ENCODE measurements around the gene ELL2. TPM values are rescaled to one million over a fixed set of nuclear protein-coding genes. Genes with fewer than 3 reads are reported as not detected.

Gene ELL2
- total and polyA plus RNA-seq, 2 of the 13 experiments (the other 11 are each of a cell fraction or from before 2014, with no cell fraction given): 78.9 to 97.1 TPM

DNA sequence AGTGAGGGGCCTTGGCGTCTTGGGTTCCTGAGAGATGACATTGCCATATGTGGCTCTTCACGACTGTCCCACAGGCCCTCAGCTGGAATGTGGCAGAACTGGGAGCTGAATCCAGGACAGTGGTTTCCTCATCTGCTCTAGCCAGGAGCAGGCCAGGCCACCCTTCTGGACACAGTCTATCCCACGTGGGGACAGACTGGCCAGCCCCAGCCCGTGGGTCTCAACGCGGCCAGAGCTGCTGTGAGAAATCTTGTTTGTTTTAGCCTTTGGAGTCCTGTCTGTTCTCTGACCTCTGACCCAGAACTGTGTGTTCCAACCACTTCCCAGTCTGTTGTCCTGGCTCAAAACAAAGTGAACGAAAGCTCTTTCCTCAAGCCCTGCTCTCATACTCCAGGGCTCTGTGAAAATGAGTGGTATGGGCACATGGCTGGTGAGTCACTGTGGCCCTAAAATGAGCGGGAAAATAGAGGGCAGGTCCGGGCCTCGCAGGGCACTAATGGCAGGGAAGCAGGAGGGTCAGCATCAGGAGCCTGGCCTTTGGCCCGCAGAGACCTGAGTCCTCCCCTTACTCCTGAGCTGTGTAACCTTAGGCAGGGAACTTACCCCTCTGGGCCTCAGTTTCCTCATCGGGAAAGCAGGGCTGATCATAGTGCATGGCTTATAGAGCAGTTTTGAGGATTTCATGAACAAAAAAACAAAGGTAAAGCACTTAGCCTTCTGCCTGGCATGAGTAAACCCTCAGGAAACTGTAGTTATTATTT is 104.3 kb downstream of the ELL2 start (continued):
- peak; percentile 33; the same call in 1 of the 2 replicates for TF ChIP-seq USF2 (IDR thresholded peaks at IDR 0.05; ENCODE audit: low read depth, low read length)
- peak; percentile 69; the same call in 1 of the 2 replicates for TF ChIP-seq USF2 (CRISPR knock-in tag; IDR thresholded peaks at IDR 0.05; ENCODE audit: borderline replicate concordance)
- TF ChIP-seq, protein P1, sequence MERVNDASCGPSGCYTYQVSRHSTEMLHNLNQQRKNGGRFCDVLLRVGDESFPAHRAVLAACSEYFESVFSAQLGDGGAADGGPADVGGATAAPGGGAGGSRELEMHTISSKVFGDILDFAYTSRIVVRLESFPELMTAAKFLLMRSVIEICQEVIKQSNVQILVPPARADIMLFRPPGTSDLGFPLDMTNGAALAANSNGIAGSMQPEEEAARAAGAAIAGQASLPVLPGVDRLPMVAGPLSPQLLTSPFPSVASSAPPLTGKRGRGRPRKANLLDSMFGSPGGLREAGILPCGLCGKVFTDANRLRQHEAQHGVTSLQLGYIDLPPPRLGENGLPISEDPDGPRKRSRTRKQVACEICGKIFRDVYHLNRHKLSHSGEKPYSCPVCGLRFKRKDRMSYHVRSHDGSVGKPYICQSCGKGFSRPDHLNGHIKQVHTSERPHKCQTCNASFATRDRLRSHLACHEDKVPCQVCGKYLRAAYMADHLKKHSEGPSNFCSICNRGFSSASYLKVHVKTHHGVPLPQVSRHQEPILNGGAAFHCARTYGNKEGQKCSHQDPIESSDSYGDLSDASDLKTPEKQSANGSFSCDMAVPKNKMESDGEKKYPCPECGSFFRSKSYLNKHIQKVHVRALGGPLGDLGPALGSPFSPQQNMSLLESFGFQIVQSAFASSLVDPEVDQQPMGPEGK (CRISPR knock-in tag; IDR thresholded peaks at IDR 0.05): peak; percentile 29; the same call in 1 of the 2 replicates
- TF ChIP-seq ZNF546 (CRISPR knock-in tag; conservative IDR thresholded peaks at IDR 0.05): peak; percentile 60; the same call in 1 of the 2 replicates
- no peak for TF ChIP-seq CBFB (CRISPR knock-in tag; IDR thresholded peaks at IDR 0.05)
- TF ChIP-seq PHF21A (CRISPR knock-in tag; IDR thresholded peaks at IDR 0.05): peak; percentile 83
- TF ChIP-seq ARNT2 (CRISPR knock-in tag; IDR thresholded peaks at IDR 0.05; ENCODE audit: low read depth): peak; percentile 75; the same call in 1 of the 2 replicates
- TF ChIP-seq PHF20 (CRISPR knock-in tag; IDR thresholded peaks at IDR 0.05): 0 out of 2 replicates have a peak, but pooled peaks have one; percentile 27
- peak; percentile 91; the same call in 1 of the 2 replicates for TF ChIP-seq KLF6 (CRISPR knock-in tag; IDR thresholded peaks at IDR 0.05)
- TF ChIP-seq FOSL2 (CRISPR knock-in tag; IDR thresholded peaks at IDR 0.05): peak; percentile 97
- TF ChIP-seq ZNF496 (CRISPR knock-in tag; IDR thresholded peaks at IDR 0.05; ENCODE audit: insufficient replicate concordance): no peak
- TF ChIP-seq ZSCAN20 (CRISPR knock-in tag; IDR thresholded peaks at IDR 0.05; ENCODE audit: borderline replicate concordance): no peak
- TF ChIP-seq, protein P2, sequence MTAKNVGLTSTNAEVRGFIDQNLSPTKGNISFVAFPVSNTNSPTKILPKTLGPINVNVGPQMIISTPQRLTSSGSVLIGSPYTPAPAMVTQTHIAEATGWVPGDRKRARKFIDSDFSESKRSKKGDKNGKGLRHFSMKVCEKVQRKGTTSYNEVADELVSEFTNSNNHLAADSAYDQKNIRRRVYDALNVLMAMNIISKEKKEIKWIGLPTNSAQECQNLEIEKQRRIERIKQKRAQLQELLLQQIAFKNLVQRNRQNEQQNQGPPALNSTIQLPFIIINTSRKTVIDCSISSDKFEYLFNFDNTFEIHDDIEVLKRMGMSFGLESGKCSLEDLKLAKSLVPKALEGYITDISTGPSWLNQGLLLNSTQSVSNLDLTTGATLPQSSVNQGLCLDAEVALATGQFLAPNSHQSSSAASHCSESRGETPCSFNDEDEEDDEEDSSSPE (CRISPR knock-in tag; IDR thresholded peaks at IDR 0.05): peak; percentile 98
- TF ChIP-seq REPIN1 (CRISPR knock-in tag; IDR thresholded peaks at IDR 0.05; ENCODE audit: borderline replicate concordance, low read depth): peak; percentile 81
- TF ChIP-seq DR1 (CRISPR knock-in tag; IDR thresholded peaks at IDR 0.05): no peak
- TF ChIP-seq, protein P3, sequence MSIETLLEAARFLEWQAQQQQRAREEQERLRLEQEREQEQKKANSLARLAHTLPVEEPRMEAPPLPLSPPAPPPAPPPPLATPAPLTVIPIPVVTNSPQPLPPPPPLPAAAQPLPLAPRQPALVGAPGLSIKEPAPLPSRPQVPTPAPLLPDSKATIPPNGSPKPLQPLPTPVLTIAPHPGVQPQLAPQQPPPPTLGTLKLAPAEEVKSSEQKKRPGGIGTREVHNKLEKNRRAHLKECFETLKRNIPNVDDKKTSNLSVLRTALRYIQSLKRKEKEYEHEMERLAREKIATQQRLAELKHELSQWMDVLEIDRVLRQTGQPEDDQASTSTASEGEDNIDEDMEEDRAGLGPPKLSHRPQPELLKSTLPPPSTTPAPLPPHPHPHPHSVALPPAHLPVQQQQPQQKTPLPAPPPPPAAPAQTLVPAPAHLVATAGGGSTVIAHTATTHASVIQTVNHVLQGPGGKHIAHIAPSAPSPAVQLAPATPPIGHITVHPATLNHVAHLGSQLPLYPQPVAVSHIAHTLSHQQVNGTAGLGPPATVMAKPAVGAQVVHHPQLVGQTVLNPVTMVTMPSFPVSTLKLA (IDR thresholded peaks at IDR 0.05): peak; percentile 57
- TF ChIP-seq, protein P4, sequence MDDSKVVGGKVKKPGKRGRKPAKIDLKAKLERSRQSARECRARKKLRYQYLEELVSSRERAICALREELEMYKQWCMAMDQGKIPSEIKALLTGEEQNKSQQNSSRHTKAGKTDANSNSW (CRISPR knock-in tag; IDR thresholded peaks at IDR 0.05; ENCODE audit: borderline replicate concordance): no peak
- no peak for TF ChIP-seq PBX2 (CRISPR knock-in tag; IDR thresholded peaks at IDR 0.05)
- TF ChIP-seq NFKB2 (CRISPR knock-in tag; IDR thresholded peaks at IDR 0.05; ENCODE audit: borderline replicate concordance): peak; percentile 70
- no peak for TF ChIP-seq ZNF432 (CRISPR knock-in tag; IDR thresholded peaks at IDR 0.05; ENCODE audit: borderline replicate concordance)
- TF ChIP-seq SNAPC2 (CRISPR knock-in tag; IDR thresholded peaks at IDR 0.05): 0 out of 2 replicates have a peak, but pooled peaks have one; percentile 82

All from HepG2 (cell line).